SK-N-SH treated with all-trans-retinoic acid at 6 μM for 48 hours (cell line): ENCODE results near the gene STEAP1B.

Experiments
- BACH2 ChIP-seq: fragments of 250-450 bp; sonication (Bioruptor Pico); IDR thresholded peaks from 2 replicates; pipeline ENCODE4 v1.9.0; 2021; ENCODE audit warnings: mild to moderate bottlenecking, borderline replicate concordance
- OSR1 ChIP-seq: fragments of 250-450 bp; sonication (Bioruptor Pico); IDR thresholded peaks from 2 replicates; pipeline ENCODE4 v1.8.0; 2022; ENCODE audit warnings: moderate library complexity, mild to moderate bottlenecking, inconsistent platforms
- PATZ1 ChIP-seq: fragments of 250-450 bp; sonication (Bioruptor Pico); IDR thresholded peaks from 2 replicates; pipeline ENCODE4 v1.8.0; 2020; ENCODE audit warnings: mild to moderate bottlenecking, moderate library complexity, borderline replicate concordance
- RARB ChIP-seq: fragments of 250-450 bp; sonication (Bioruptor Pico); IDR thresholded peaks from 2 replicates; pipeline ENCODE4 v1.8.0; 2021; ENCODE audit warnings: mild to moderate bottlenecking, moderate library complexity
- TCF4 ChIP-seq: fragments of 250-450 bp; sonication (Bioruptor Pico); IDR thresholded peaks from 2 replicates; pipeline ENCODE4 v1.8.0; 2021; ENCODE audit warnings: mild to moderate bottlenecking, moderate library complexity, borderline replicate concordance
- ZFP3 ChIP-seq: fragments of 250-450 bp; sonication (Bioruptor Pico); IDR thresholded peaks from 2 replicates; pipeline ENCODE4 v1.5.0; 2020; ENCODE audit warnings: mild to moderate bottlenecking, moderate library complexity
- ZFP30 ChIP-seq: fragments of 450-650 bp; formaldehyde crosslinking; IDR thresholded peaks from 2 replicates; pipeline ENCODE4 v1.5.0; 2022; ENCODE audit warnings: mild to moderate bottlenecking, moderate library complexity
- TF ChIP-seq, protein P1 (sequence below): fragments of 250-450 bp; sonication (Bioruptor Pico); IDR thresholded peaks from 2 replicates; pipeline ENCODE4 v1.5.1; 2020; ENCODE audit warnings: low read depth, mild to moderate bottlenecking, moderate library complexity
- TF ChIP-seq, protein P2 (sequence below): fragments of 250-450 bp; sonication (Bioruptor Pico); IDR thresholded peaks from 2 replicates; pipeline ENCODE4 v1.8.0; 2021; ENCODE audit warnings: low read depth, mild to moderate bottlenecking, moderate library complexity, borderline replicate concordance
- TF ChIP-seq, protein P3 (sequence below): fragments of 250-450 bp; sonication (Bioruptor Pico); IDR thresholded peaks from 2 replicates; pipeline ENCODE4 v1.5.0; 2020; ENCODE audit warnings: mild to moderate bottlenecking, moderate library complexity

DNA sequence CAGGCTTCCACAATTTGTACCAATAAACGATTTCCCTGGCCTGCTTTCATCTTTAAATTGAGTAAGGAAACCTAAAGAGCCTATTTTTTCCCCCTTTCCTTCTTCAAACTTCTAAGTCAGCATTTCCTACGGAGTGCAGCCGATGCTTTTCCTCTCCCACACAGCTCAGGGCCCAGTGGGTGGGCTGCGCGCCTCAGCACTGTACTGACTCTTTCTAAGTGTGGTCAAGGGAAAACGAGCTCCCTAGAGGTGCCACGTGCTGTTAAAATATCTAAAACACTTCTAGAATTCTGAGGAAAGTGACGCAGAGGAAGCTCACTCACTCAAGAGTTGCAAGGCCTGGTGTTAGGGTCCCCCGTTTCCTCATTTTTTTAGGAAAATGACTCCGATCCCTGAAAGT, 29.0 kb downstream of the STEAP1B start:
- TF ChIP-seq, protein P1, sequence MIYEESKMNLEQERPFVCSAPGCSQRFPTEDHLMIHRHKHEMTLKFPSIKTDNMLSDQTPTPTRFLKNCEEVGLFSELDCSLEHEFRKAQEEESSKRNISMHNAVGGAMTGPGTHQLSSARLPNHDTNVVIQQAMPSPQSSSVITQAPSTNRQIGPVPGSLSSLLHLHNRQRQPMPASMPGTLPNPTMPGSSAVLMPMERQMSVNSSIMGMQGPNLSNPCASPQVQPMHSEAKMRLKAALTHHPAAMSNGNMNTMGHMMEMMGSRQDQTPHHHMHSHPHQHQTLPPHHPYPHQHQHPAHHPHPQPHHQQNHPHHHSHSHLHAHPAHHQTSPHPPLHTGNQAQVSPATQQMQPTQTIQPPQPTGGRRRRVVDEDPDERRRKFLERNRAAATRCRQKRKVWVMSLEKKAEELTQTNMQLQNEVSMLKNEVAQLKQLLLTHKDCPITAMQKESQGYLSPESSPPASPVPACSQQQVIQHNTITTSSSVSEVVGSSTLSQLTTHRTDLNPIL = no peak
- TF ChIP-seq PATZ1 (CRISPR knock-in tag) (no peak), ZFP30 (no peak), RARB (CRISPR knock-in tag) (no peak), OSR1 (CRISPR knock-in tag) (no peak), BACH2 (CRISPR knock-in tag) (no peak), ZFP3 (CRISPR knock-in tag) (no peak), TCF4 (CRISPR knock-in tag) (no peak)
- TF ChIP-seq, protein P2, sequence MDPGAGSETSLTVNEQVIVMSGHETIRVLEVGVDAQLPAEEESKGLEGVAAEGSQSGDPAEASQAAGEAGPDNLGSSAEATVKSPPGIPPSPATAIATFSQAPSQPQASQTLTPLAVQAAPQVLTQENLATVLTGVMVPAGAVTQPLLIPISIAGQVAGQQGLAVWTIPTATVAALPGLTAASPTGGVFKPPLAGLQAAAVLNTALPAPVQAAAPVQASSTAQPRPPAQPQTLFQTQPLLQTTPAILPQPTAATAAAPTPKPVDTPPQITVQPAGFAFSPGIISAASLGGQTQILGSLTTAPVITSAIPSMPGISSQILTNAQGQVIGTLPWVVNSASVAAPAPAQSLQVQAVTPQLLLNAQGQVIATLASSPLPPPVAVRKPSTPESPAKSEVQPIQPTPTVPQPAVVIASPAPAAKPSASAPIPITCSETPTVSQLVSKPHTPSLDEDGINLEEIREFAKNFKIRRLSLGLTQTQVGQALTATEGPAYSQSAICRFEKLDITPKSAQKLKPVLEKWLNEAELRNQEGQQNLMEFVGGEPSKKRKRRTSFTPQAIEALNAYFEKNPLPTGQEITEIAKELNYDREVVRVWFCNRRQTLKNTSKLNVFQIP (CRISPR knock-in tag) = no peak
- TF ChIP-seq, protein P3, sequence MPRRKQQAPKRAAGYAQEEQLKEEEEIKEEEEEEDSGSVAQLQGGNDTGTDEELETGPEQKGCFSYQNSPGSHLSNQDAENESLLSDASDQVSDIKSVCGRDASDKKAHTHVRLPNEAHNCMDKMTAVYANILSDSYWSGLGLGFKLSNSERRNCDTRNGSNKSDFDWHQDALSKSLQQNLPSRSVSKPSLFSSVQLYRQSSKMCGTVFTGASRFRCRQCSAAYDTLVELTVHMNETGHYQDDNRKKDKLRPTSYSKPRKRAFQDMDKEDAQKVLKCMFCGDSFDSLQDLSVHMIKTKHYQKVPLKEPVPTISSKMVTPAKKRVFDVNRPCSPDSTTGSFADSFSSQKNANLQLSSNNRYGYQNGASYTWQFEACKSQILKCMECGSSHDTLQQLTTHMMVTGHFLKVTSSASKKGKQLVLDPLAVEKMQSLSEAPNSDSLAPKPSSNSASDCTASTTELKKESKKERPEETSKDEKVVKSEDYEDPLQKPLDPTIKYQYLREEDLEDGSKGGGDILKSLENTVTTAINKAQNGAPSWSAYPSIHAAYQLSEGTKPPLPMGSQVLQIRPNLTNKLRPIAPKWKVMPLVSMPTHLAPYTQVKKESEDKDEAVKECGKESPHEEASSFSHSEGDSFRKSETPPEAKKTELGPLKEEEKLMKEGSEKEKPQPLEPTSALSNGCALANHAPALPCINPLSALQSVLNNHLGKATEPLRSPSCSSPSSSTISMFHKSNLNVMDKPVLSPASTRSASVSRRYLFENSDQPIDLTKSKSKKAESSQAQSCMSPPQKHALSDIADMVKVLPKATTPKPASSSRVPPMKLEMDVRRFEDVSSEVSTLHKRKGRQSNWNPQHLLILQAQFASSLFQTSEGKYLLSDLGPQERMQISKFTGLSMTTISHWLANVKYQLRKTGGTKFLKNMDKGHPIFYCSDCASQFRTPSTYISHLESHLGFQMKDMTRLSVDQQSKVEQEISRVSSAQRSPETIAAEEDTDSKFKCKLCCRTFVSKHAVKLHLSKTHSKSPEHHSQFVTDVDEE (CRISPR knock-in tag) = no peak
